HepG2 (cell line): ENCODE data around the gene HDGF. TPM values are rescaled to one million over a fixed set of nuclear protein-coding genes. Genes with fewer than 3 reads are reported as not detected.
A peak's percentile ranks its signal among the peaks of the same experiment; 100 is the strongest.

Source experiments
- ARID2 ChIP-seq: sonication (generic); formaldehyde crosslinking; IDR thresholded peaks from 2 replicates; pipeline ENCODE4 v1.8.1; 2022; ENCODE audit warnings: mild to moderate bottlenecking, missing genetic modification reagents, borderline replicate concordance
- CEBPB ChIP-seq: IDR thresholded peaks from 2 replicates; pipeline ENCODE4 v1.6.1; 2011; ENCODE audit warnings: low read depth, low read length, improper control_type of control experiment, borderline replicate concordance
- HMGA1 ChIP-seq: sonication (generic); formaldehyde crosslinking; conservative IDR thresholded peaks from 2 replicates; pipeline ENCODE4 v1.4.0; 2020; ENCODE audit warnings: missing genetic modification reagents
- HOXA7 ChIP-seq: sonication (generic); formaldehyde crosslinking; IDR thresholded peaks from 2 replicates; pipeline ENCODE4 v1.8.1; 2022; ENCODE audit warnings: mild to moderate bottlenecking, missing genetic modification reagents, moderate library complexity
- IRF2 ChIP-seq: IDR thresholded peaks from 2 replicates; pipeline ENCODE4 v1.6.1; 2018; ENCODE audit warnings: missing genetic modification reagents, missing compliant biosample characterization
- MIXL1 ChIP-seq: IDR thresholded peaks from 2 replicates; pipeline ENCODE4 v1.6.1; 2016
- TEAD2 ChIP-seq: sonication (generic); formaldehyde crosslinking; IDR thresholded peaks from 2 replicates; pipeline ENCODE4 v1.9.0; 2021; ENCODE audit warnings: missing genetic modification reagents
- ZFY ChIP-seq: sonication (generic); formaldehyde crosslinking; IDR thresholded peaks from 2 replicates; pipeline ENCODE4 v1.4.0; 2020; ENCODE audit warnings: missing genetic modification reagents
- ZNF34 ChIP-seq: sonication (generic); formaldehyde crosslinking; IDR thresholded peaks from 2 replicates; pipeline ENCODE4 v1.4.0; 2020; ENCODE audit warnings: mild to moderate bottlenecking, missing genetic modification reagents, borderline replicate concordance
- ZNF570 ChIP-seq: sonication (generic); formaldehyde crosslinking; IDR thresholded peaks from 2 replicates; pipeline ENCODE4 v1.4.0; 2020; ENCODE audit warnings: mild to moderate bottlenecking, missing genetic modification reagents, borderline replicate concordance
- ZNF670 ChIP-seq: sonication (generic); formaldehyde crosslinking; IDR thresholded peaks from 2 replicates; pipeline ENCODE4 v1.8.0; 2022; ENCODE audit warnings: mild to moderate bottlenecking, missing genetic modification reagents, borderline replicate concordance
- ZNF768 ChIP-seq: sonication (generic); formaldehyde crosslinking; IDR thresholded peaks from 2 replicates; pipeline ENCODE4 v1.4.0; 2020; ENCODE audit warnings: missing genetic modification reagents
- polyA plus RNA-seq, 8 experiments: library from polyadenylated mRNA; depleted of rRNA in 3 of 8; stranded (reverse) in 7 of 8; unstranded in 1 of 8; fragments of >200 nt; fragmentation: Illumina TruSeq in 4 of 8; extraction: Trizol in 4 of 8; gene quantifications; 2 replicates each; pipeline versions ENCODE4 v1.2.1 to v1.2.3, GENCODE V29; 2011 to 2016; ENCODE audit warnings: low read depth in 4 of 8, missing spikeins in 1 of 8, mixed read lengths in 1 of 8; ENCODE audit not compliant: insufficient read depth in 1 of 8
- total RNA-seq, 5 experiments: library from RNA; depleted of rRNA; stranded (reverse); fragments of >200 nt; fragmentation: Illumina TruSeq; extraction: Trizol; gene quantifications; 2 replicates each; pipeline ENCODE4 v1.2.3, GENCODE V29; 2016; ENCODE audit warnings: low read depth in 1 of 5
- TF ChIP-seq, protein P1 (sequence below): sonication (generic); formaldehyde crosslinking; IDR thresholded peaks from 2 replicates; pipeline ENCODE4 v1.5.1; 2020; ENCODE audit warnings: mild to moderate bottlenecking, missing genetic modification reagents, borderline replicate concordance
- TF ChIP-seq, protein P2 (sequence below): sonication (generic); formaldehyde crosslinking; IDR thresholded peaks from 2 replicates; pipeline ENCODE4 v1.4.0; 2020; ENCODE audit warnings: missing genetic modification reagents
- TF ChIP-seq, protein P3 (sequence below): sonication (generic); formaldehyde crosslinking; IDR thresholded peaks from 2 replicates; pipeline ENCODE4 v1.5.0; 2020; ENCODE audit warnings: missing genetic modification reagents
- TF ChIP-seq, protein P4 (sequence below): sonication (generic); formaldehyde crosslinking; IDR thresholded peaks from 2 replicates; pipeline ENCODE4 v1.4.0; 2020; ENCODE audit warnings: missing genetic modification reagents, mild to moderate bottlenecking, borderline replicate concordance
- TF ChIP-seq, protein P5 (sequence below): sonication (generic); formaldehyde crosslinking; IDR thresholded peaks from 2 replicates; pipeline ENCODE4 v1.9.0; 2021; ENCODE audit warnings: missing genetic modification reagents, borderline replicate concordance
- TF ChIP-seq, protein P6 (sequence below): sonication (generic); formaldehyde crosslinking; IDR thresholded peaks from 2 replicates; pipeline ENCODE4 v1.5.0; 2020; ENCODE audit warnings: missing genetic modification reagents, mild to moderate bottlenecking, borderline replicate concordance

HDGF gene
- total and polyA plus RNA-seq, 2 of the 13 experiments (the other 11 are each of a cell fraction or from before 2014, with no cell fraction given) = 156 to 196 TPM

DNA sequence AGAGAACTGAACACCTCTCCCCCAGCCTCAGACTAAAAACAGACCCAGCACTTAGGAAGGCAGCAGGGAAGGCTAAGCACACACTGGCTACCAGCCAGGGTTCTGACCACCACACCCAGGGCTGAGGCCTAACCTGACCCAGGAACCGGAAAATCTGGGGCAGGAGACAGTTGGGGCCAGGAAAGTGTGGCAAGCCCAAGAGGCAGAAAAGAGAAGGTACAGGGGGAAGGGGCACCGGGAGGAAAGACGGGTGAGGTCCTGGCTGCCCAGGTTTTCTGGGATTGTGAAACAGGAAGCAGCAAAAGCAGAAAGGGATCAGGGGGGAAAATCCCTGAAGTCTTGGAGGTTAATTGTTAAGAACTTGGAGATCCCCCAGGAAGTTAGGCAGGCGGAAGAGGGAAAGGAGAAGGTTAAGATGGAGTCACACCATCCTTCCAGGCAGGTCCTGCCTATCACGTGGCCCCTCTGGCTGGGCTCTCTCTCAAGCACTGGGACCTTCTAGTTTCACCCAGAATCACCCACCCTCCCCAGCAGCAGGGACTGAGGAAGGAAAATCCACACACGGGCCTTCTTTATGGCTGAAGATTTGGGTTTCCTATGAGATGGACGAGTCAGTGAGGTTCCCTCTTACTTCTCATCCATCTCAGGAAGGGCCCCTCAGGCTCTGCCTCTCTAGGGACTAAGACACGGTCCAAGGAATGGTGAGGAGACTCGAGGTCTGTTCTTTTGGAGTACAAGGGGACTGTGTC is 2.6 kb downstream of the HDGF start (continued):
- TF ChIP-seq, protein P1, sequence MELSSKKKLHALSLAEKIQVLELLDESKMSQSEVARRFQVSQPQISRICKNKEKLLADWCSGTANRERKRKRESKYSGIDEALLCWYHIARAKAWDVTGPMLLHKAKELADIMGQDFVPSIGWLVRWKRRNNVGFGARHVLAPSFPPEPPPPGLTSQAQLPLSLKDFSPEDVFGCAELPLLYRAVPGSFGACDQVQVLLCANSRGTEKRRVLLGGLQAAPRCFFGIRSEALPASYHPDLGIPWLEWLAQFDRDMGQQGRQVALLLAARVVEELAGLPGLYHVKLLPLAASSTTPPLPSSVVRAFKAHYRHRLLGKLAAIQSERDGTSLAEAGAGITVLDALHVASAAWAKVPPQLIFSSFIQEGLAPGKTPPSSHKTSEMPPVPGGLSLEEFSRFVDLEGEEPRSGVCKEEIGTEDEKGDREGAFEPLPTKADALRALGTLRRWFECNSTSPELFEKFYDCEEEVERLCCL (CRISPR knock-in tag) = no peak
- no peak for TF ChIP-seq TEAD2 (CRISPR knock-in tag)
- TF ChIP-seq, protein P2, sequence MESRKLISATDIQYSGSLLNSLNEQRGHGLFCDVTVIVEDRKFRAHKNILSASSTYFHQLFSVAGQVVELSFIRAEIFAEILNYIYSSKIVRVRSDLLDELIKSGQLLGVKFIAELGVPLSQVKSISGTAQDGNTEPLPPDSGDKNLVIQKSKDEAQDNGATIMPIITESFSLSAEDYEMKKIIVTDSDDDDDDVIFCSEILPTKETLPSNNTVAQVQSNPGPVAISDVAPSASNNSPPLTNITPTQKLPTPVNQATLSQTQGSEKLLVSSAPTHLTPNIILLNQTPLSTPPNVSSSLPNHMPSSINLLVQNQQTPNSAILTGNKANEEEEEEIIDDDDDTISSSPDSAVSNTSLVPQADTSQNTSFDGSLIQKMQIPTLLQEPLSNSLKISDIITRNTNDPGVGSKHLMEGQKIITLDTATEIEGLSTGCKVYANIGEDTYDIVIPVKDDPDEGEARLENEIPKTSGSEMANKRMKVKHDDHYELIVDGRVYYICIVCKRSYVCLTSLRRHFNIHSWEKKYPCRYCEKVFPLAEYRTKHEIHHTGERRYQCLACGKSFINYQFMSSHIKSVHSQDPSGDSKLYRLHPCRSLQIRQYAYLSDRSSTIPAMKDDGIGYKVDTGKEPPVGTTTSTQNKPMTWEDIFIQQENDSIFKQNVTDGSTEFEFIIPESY (CRISPR knock-in tag) = no peak
- no peak for TF ChIP-seq ZNF768
- no peak for TF ChIP-seq MIXL1 (CRISPR knock-in tag)
- TF ChIP-seq ARID2 (CRISPR knock-in tag) = no peak
- no peak for TF ChIP-seq IRF2 (CRISPR knock-in tag)
- no peak for TF ChIP-seq ZNF670 (CRISPR knock-in tag)
- TF ChIP-seq, protein P3, sequence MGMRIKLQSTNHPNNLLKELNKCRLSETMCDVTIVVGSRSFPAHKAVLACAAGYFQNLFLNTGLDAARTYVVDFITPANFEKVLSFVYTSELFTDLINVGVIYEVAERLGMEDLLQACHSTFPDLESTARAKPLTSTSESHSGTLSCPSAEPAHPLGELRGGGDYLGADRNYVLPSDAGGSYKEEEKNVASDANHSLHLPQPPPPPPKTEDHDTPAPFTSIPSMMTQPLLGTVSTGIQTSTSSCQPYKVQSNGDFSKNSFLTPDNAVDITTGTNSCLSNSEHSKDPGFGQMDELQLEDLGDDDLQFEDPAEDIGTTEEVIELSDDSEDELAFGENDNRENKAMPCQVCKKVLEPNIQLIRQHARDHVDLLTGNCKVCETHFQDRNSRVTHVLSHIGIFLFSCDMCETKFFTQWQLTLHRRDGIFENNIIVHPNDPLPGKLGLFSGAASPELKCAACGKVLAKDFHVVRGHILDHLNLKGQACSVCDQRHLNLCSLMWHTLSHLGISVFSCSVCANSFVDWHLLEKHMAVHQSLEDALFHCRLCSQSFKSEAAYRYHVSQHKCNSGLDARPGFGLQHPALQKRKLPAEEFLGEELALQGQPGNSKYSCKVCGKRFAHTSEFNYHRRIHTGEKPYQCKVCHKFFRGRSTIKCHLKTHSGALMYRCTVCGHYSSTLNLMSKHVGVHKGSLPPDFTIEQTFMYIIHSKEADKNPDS = no peak
- TF ChIP-seq, protein P4, sequence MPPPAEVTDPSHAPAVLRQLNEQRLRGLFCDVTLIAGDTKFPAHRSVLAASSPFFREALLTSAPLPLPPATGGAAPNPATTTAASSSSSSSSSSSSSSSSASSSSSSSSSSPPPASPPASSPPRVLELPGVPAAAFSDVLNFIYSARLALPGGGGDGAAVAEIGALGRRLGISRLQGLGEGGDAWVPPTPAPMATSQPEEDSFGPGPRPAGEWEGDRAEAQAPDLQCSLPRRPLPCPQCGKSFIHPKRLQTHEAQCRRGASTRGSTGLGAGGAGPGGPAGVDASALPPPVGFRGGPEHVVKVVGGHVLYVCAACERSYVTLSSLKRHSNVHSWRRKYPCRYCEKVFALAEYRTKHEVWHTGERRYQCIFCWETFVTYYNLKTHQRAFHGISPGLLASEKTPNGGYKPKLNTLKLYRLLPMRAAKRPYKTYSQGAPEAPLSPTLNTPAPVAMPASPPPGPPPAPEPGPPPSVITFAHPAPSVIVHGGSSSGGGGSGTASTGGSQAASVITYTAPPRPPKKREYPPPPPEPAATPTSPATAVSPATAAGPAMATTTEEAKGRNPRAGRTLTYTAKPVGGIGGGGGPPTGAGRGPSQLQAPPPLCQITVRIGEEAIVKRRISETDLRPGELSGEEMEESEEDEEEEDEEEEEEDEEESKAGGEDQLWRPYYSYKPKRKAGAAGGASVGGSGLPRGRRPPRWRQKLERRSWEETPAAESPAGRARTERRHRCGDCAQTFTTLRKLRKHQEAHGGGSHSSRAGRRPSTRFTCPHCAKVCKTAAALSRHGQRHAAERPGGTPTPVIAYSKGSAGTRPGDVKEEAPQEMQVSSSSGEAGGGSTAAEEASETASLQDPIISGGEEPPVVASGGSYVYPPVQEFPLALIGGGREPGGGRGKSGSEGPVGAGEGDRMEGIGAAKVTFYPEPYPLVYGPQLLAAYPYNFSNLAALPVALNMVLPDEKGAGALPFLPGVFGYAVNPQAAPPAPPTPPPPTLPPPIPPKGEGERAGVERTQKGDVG (CRISPR knock-in tag) = no peak
- TF ChIP-seq, protein P5, sequence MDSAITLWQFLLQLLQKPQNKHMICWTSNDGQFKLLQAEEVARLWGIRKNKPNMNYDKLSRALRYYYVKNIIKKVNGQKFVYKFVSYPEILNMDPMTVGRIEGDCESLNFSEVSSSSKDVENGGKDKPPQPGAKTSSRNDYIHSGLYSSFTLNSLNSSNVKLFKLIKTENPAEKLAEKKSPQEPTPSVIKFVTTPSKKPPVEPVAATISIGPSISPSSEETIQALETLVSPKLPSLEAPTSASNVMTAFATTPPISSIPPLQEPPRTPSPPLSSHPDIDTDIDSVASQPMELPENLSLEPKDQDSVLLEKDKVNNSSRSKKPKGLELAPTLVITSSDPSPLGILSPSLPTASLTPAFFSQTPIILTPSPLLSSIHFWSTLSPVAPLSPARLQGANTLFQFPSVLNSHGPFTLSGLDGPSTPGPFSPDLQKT (CRISPR knock-in tag) = no peak
- no peak for TF ChIP-seq ZNF34 (CRISPR knock-in tag)
- TF ChIP-seq CEBPB = no peak
- no peak for TF ChIP-seq ZNF570
- peak; percentile 83 for TF ChIP-seq ZFY (CRISPR knock-in tag)
- TF ChIP-seq HOXA7 (CRISPR knock-in tag) = no peak
- TF ChIP-seq, protein P6, sequence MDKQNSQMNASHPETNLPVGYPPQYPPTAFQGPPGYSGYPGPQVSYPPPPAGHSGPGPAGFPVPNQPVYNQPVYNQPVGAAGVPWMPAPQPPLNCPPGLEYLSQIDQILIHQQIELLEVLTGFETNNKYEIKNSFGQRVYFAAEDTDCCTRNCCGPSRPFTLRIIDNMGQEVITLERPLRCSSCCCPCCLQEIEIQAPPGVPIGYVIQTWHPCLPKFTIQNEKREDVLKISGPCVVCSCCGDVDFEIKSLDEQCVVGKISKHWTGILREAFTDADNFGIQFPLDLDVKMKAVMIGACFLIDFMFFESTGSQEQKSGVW (CRISPR knock-in tag) = no peak
- TF ChIP-seq HMGA1 = no peak
